Choroid plexus epithelial cell (primary cell): ENCODE measurements around the gene EXTL1.
A peak's percentile ranks its signal among the peaks of the same experiment; 100 is the strongest.

ENCODE experiments used
- DNase-seq: peaks from one replicate; pipeline ENCODE4 v3.0.0-alpha.2; 2010; ENCODE audit warnings: low read depth
- H3K4me3 ChIP-seq: 2 replicates; pipeline ENCODE4 v1.5.1; 2011; ENCODE audit warnings: low read depth, mild to moderate bottlenecking, control low read depth, low read length, moderate library complexity
- CTCF ChIP-seq: conservative IDR thresholded peaks from 2 replicates; pipeline ENCODE4 v1.5.1; 2011; ENCODE audit warnings: low read depth, mild to moderate bottlenecking, control low read depth, inconsistent platforms, low read length, moderate library complexity

Gene EXTL1

GRCh38 chr1:25992689-25993171 lies 28.8 kb upstream of the EXTL1 start:
- TF ChIP-seq CTCF, result no peak
- no peak overlapping the region for H3K4me3 ChIP-seq
- no peak for DNase-seq

GRCh38 chr1:25993197-25993951 lies 28.2 kb upstream of the EXTL1 start:
- no peak for DNase-seq
- no peak overlapping the region for H3K4me3 ChIP-seq
- no peak for TF ChIP-seq CTCF

GRCh38 chr1:25994402-25995150 lies 27.0 kb upstream of the EXTL1 start:
- no peak for TF ChIP-seq CTCF

GRCh38 chr1:25996966-25997827 lies 24.4 kb upstream of the EXTL1 start:
- TF ChIP-seq CTCF, result no peak
- peak overlapping the region; percentile 70 for H3K4me3 ChIP-seq
- DNase-seq, result peak; percentile 91

More at GRCh38 chr1:25994402-25995150, 27.0 kb upstream of the EXTL1 start:
- DNase-seq, result no peak
- H3K4me3 ChIP-seq, result no peak overlapping the region

GRCh38 chr1:25997828-25998761 lies 23.5 kb upstream of the EXTL1 start, which contains the start of gene PAFAH2:
PAFAH2 (minus strand) TSS chr1:25998063; CDS start chr1:25990816, 7,247 bp downstream.
- peak within 1 kb of the TSS; percentile 70 for H3K4me3 ChIP-seq
- peak; percentile 97 for TF ChIP-seq CTCF
- peak; percentile 100 for DNase-seq
